Peyer's patch (tissue), 4 donors: ENCODE results near the gene CHD9.

Experiments used
- CTCF ChIP-seq, 6 experiments: fragments of 450-650 bp in 4 of 6; fragments of 200-600 bp in 2 of 6; sonication (generic) in 1 of 6; IDR thresholded peaks; one replicate each; pipeline ENCODE4 v1.5.1; 2017 to 2019; ENCODE audit warnings: antibody characterized with exemption in 6 of 6, mild to moderate bottlenecking in 3 of 6, moderate library complexity in 1 of 6
- POLR2A ChIP-seq, 2 donors: fragments of 450-650 bp; IDR thresholded peaks; one replicate each; pipeline ENCODE4 v1.5.1; 2017; ENCODE audit warnings: antibody characterized with exemption in 2 of 2, mild to moderate bottlenecking in 2 of 2, moderate library complexity in 2 of 2

- TF ChIP-seq CTCF (IDR thresholded peaks at IDR 0.05), result no peak
- TF ChIP-seq POLR2A (IDR thresholded peaks at IDR 0.05), result peak; percentile 35 to 65
Observed at GRCh38 chr16:53099318-53100130, 44.7 kb downstream of the CHD9 start.
